GM23338 (cell line): ENCODE measurements around the gene SCFD2. TPM values are rescaled to one million over a fixed set of nuclear protein-coding genes. Genes with fewer than 3 reads are reported as not detected.

ENCODE experiments used
- ATAC-seq: fragments of 200-7000 bp; cut with Tn5 transposase; 3 replicates; pipeline ENCODE4 v1.9.1; 2020
- DNase-seq: peaks from one replicate; pipeline ENCODE4 v3.0.0-alpha.2; 2015; ENCODE audit warnings: low spot score
- H2AFZ ChIP-seq: fragments of 200-600 bp; sonication (generic); 2 replicates; pipeline ENCODE4 v1.8.0; 2016; ENCODE audit warnings: antibody characterized with exemption, mild to moderate bottlenecking, moderate library complexity
- H3F3A ChIP-seq: fragments of 200-600 bp; sonication (generic); replicated peaks from 2 replicates; pipeline ENCODE4 v1.8.0; 2017; ENCODE audit warnings: antibody characterized with exemption, mixed run types, low read depth
- H3K27ac ChIP-seq: fragments of 200-600 bp; sonication (generic); 2 replicates; pipeline ENCODE4 v1.6.1; 2016; ENCODE audit warnings: low read depth
- H3K27me3 ChIP-seq: fragments of 200-600 bp; sonication (generic); 2 replicates; pipeline ENCODE4 v1.8.0; 2016; ENCODE audit warnings: mild to moderate bottlenecking, mixed run types, moderate library complexity; ENCODE audit not compliant: insufficient read depth
- H3K36me3 ChIP-seq: fragments of 200-600 bp; sonication (generic); 2 replicates; pipeline ENCODE4 v1.8.0; 2016; ENCODE audit warnings: mild to moderate bottlenecking; ENCODE audit not compliant: insufficient read depth
- H3K4me1 ChIP-seq: fragments of 200-600 bp; sonication (generic); 2 replicates; pipeline ENCODE4 v1.8.0; 2016; ENCODE audit warnings: mild to moderate bottlenecking, moderate library complexity; ENCODE audit not compliant: insufficient read depth
- H3K4me2 ChIP-seq: fragments of 200-600 bp; sonication (generic); 2 replicates; pipeline ENCODE4 v1.7.1; 2017; ENCODE audit warnings: mixed run types
- H3K4me3 ChIP-seq: fragments of 200-600 bp; sonication (generic); 2 replicates; pipeline ENCODE4 v1.6.1; 2016; ENCODE audit warnings: mixed run types
- H3K79me2 ChIP-seq: fragments of 200-600 bp; sonication (generic); replicated peaks from 2 replicates; pipeline ENCODE4 v1.8.0; 2017; ENCODE audit warnings: mild to moderate bottlenecking; ENCODE audit not compliant: insufficient read depth
- H3K9me2 ChIP-seq: fragments of 200-600 bp; sonication (generic); 2 replicates; pipeline ENCODE4 v1.8.0; 2017; ENCODE audit not compliant: insufficient read depth
- H4K20me1 ChIP-seq: fragments of 200-600 bp; sonication (generic); replicated peaks from 2 replicates; pipeline ENCODE4 v1.8.0; 2017; ENCODE audit warnings: mild to moderate bottlenecking; ENCODE audit not compliant: insufficient read depth
- H3K27ac Mint-ChIP-seq: 2 replicates; pipeline ENCODE4 v1.8.0; 2020; ENCODE audit warnings: inconsistent platforms, mild to moderate bottlenecking, moderate library complexity, mixed read lengths
- H3K27me3 Mint-ChIP-seq: 3 replicates; pipeline ENCODE4 v1.8.0; 2022; ENCODE audit warnings: low read depth, mild to moderate bottlenecking, moderate library complexity, mixed read lengths, inconsistent platforms; ENCODE audit not compliant: insufficient read depth, poor library complexity
- H3K36me3 Mint-ChIP-seq: 3 replicates; pipeline ENCODE4 v1.8.0; 2021; ENCODE audit warnings: low read depth, mild to moderate bottlenecking, inconsistent platforms, moderate library complexity, mixed read lengths
- H3K4me1 Mint-ChIP-seq: 3 replicates; pipeline ENCODE4 v1.8.0; 2020; ENCODE audit warnings: mild to moderate bottlenecking, inconsistent platforms, mixed read lengths
- H3K4me3 Mint-ChIP-seq: 3 replicates; pipeline ENCODE4 v1.8.0; 2021; ENCODE audit warnings: moderate library complexity, mild to moderate bottlenecking, inconsistent platforms, mixed read lengths
- H3K9me3 Mint-ChIP-seq: 3 replicates; pipeline ENCODE4 v1.8.0; 2020; ENCODE audit warnings: moderate library complexity, mild to moderate bottlenecking, inconsistent platforms, mixed read lengths
- CREB1 ChIP-seq: fragments of 250-450 bp; sonication (Bioruptor Pico); IDR thresholded peaks from 2 replicates; pipeline ENCODE4 v1.5.0; 2020; ENCODE audit warnings: low read depth, mild to moderate bottlenecking, moderate library complexity
- CTCF ChIP-seq, 2 experiments: fragments of 200-600 bp in 1 of 2; sonication (generic) in 1 of 2; conservative IDR thresholded peaks; 2 replicates each; pipeline versions ENCODE4 v1.5.1 to v1.6.1; 2016 to 2017; ENCODE audit warnings: antibody characterized with exemption in 2 of 2, low read depth in 2 of 2, mild to moderate bottlenecking in 2 of 2, moderate library complexity in 1 of 2
- ETS1 ChIP-seq: IDR thresholded peaks from 2 replicates; pipeline ENCODE4 v1.6.1; 2016; ENCODE audit warnings: antibody characterized with exemption
- EZH2 ChIP-seq: fragments of 200-600 bp; sonication (generic); IDR thresholded peaks from one replicate; pipeline ENCODE4 v1.8.0; 2017; ENCODE audit warnings: antibody characterized with exemption, mild to moderate bottlenecking, low read depth; ENCODE audit not compliant: unreplicated experiment
- EZH2phosphoT487 ChIP-seq: fragments of 200-600 bp; sonication (generic); IDR thresholded peaks from one replicate; pipeline ENCODE4 v1.8.1; 2018; ENCODE audit warnings: antibody characterized with exemption; ENCODE audit not compliant: unreplicated experiment
- JUNB ChIP-seq: IDR thresholded peaks from one replicate; pipeline ENCODE4 v1.6.1; 2016; ENCODE audit warnings: antibody characterized with exemption; ENCODE audit not compliant: unreplicated experiment
- NANOG ChIP-seq: IDR thresholded peaks from 2 replicates; pipeline ENCODE4 v1.6.1; 2016; ENCODE audit warnings: antibody characterized with exemption, borderline replicate concordance
- POLR2AphosphoS5 ChIP-seq: IDR thresholded peaks from 2 replicates; pipeline ENCODE4 v1.6.1; 2016; ENCODE audit warnings: antibody characterized with exemption, low read depth
- REST ChIP-seq: IDR thresholded peaks from one replicate; pipeline ENCODE4 v1.6.1; 2018; ENCODE audit warnings: antibody characterized with exemption; ENCODE audit not compliant: unreplicated experiment
- STAT1 ChIP-seq: IDR thresholded peaks from one replicate; pipeline ENCODE4 v1.6.1; 2016; ENCODE audit warnings: antibody characterized with exemption; ENCODE audit not compliant: unreplicated experiment
- ZNF114 ChIP-seq: fragments of 250-450 bp; sonication (Bioruptor Pico); IDR thresholded peaks from 2 replicates; pipeline ENCODE4 v1.5.0; 2020; ENCODE audit warnings: mild to moderate bottlenecking, moderate library complexity
- ZNF331 ChIP-seq: fragments of 250-450 bp; sonication (Bioruptor Pico); IDR thresholded peaks from 2 replicates; pipeline ENCODE4 v1.5.0; 2020; ENCODE audit warnings: low read depth, mild to moderate bottlenecking, moderate library complexity
- ZNF462 ChIP-seq: fragments of 250-450 bp; sonication (Bioruptor Pico); IDR thresholded peaks from 2 replicates; pipeline ENCODE4 v1.5.0; 2020; ENCODE audit warnings: mild to moderate bottlenecking, moderate library complexity
- polyA plus RNA-seq: library from polyadenylated mRNA; unstranded; fragments of >200 nt; fragmentation: Nextera tagmentation; extraction: Ambion mirVana; gene quantifications from 2 replicates; pipeline ENCODE4 v1.2.1, GENCODE V29; 2016
- total RNA-seq: library from RNA; depleted of rRNA; stranded (reverse); fragments of >200 nt; shearing (Covaris generic); gene quantifications from 2 replicates; pipeline ENCODE4 v1.2.3, GENCODE V29; 2014

Gene SCFD2
- total and polyA plus RNA-seq, 2 experiments from 2014 or later, result 5.7 to 17.5 TPM

- H4K20me1 ChIP-seq, result no peaks in the 10 kb centered on the region
- H3K36me3 ChIP-seq, result no peaks in the 10 kb centered on the region
- no peak for ATAC-seq
- no peak for DNase-seq
- H3K4me1 Mint-ChIP-seq, result peaks cover 5% of the 10 kb centered on the region; the same call in 2 of the 3 replicates
- no peak overlapping the region for H3K27ac ChIP-seq
- no peaks in the 10 kb centered on the region for H3F3A ChIP-seq
- no peak for TF ChIP-seq ETS1
- TF ChIP-seq CTCF (conservative IDR thresholded peaks at IDR 0.05; ENCODE audit: low read depth in 2 of 2), result no peak
- TF ChIP-seq ZNF331 (CRISPR knock-in tag), result no peak
- TF ChIP-seq NANOG, result no peak
- no peak for TF ChIP-seq REST
- no peak for TF ChIP-seq EZH2
- TF ChIP-seq CREB1 (CRISPR knock-in tag), result no peak
- TF ChIP-seq ZNF114, result no peak
- no peak for TF ChIP-seq POLR2AphosphoS5
- TF ChIP-seq JUNB, result no peak
- no peak for TF ChIP-seq ZNF462
- no peak for TF ChIP-seq EZH2phosphoT487
- no peak for TF ChIP-seq STAT1
- H3K27ac Mint-ChIP-seq, result no peak overlapping the region
- H3K9me2 ChIP-seq, result 0 out of 2 replicates have a peak, but pooled peaks cover 6% of the 10 kb centered on the region
- H3K79me2 ChIP-seq, result no peaks in the 10 kb centered on the region
- no peaks in the 10 kb centered on the region for H3K27me3 ChIP-seq
- H3K4me2 ChIP-seq, result no peak overlapping the region
- H3K9me3 Mint-ChIP-seq, result peaks cover 4% of the 10 kb centered on the region
- no peak overlapping the region for H3K4me3 ChIP-seq
- H2AFZ ChIP-seq, result no peak overlapping the region
- H3K4me1 ChIP-seq, result no peaks in the 10 kb centered on the region
- H3K27me3 Mint-ChIP-seq, result no peaks in the 10 kb centered on the region
- no peak overlapping the region for H3K4me3 Mint-ChIP-seq
- H3K36me3 Mint-ChIP-seq, result no peaks in the 10 kb centered on the region
Measured at GRCh38 chr4:53011259-53011905, 354.5 kb downstream of the SCFD2 start.
